ENCODE results near the gene STAB2. TPM values are rescaled to one million over a fixed set of nuclear protein-coding genes. Genes with fewer than 3 reads are reported as not detected.

The STAB2 gene
- polyA plus RNA-seq, 1 of the 3 experiments (the other 2 are of a cell fraction), result not detected

GRCh38 chr12:103572312-103573045 lies 14.6 kb upstream of the STAB2 start:
- H3K27ac ChIP-seq (ENCODE audit: low read depth in 2 of 2, low read length in 1 of 2), result no peak overlapping the region
- TF ChIP-seq YY1 (IDR thresholded peaks at IDR 0.05; ENCODE audit: low read depth) (no peak), RFX5 (IDR thresholded peaks at IDR 0.05; ENCODE audit: low read length) (no peak), TAF1 (IDR thresholded peaks at IDR 0.05; ENCODE audit: borderline replicate concordance, low read depth, low read length) (no peak), MEF2A (IDR thresholded peaks at IDR 0.05; ENCODE audit: borderline replicate concordance, low read depth) (no peak), RXRA (IDR thresholded peaks at IDR 0.05; ENCODE audit: borderline replicate concordance, low read depth) (no peak), EP300 (IDR thresholded peaks at IDR 0.05; ENCODE audit: borderline replicate concordance in 1 of 2, low read depth in 1 of 2, low read length in 1 of 2) (no peak), GABPA (IDR thresholded peaks at IDR 0.05; ENCODE audit: low read depth) (no peak), RAD21 (IDR thresholded peaks at IDR 0.05; ENCODE audit: low read length) (no peak), CHD2 (IDR thresholded peaks at IDR 0.05; ENCODE audit: low read length, partially characterized antibody) (no peak), SIN3A (IDR thresholded peaks at IDR 0.05; ENCODE audit: borderline replicate concordance, low read depth, low read length) (no peak), USF1 (IDR thresholded peaks at IDR 0.05; ENCODE audit: borderline replicate concordance, low read depth) (no peak), POLR2AphosphoS5 (IDR thresholded peaks at IDR 0.05; ENCODE audit: low read depth, low read length) (no peak), ELF1 (IDR thresholded peaks at IDR 0.05) (no peak)
- TF ChIP-seq, protein P1, sequence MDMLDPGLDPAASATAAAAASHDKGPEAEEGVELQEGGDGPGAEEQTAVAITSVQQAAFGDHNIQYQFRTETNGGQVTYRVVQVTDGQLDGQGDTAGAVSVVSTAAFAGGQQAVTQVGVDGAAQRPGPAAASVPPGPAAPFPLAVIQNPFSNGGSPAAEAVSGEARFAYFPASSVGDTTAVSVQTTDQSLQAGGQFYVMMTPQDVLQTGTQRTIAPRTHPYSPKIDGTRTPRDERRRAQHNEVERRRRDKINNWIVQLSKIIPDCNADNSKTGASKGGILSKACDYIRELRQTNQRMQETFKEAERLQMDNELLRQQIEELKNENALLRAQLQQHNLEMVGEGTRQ (IDR thresholded peaks at IDR 0.05; ENCODE audit: borderline replicate concordance, low read depth, low read length), result no peak
- TF ChIP-seq, protein P2, sequence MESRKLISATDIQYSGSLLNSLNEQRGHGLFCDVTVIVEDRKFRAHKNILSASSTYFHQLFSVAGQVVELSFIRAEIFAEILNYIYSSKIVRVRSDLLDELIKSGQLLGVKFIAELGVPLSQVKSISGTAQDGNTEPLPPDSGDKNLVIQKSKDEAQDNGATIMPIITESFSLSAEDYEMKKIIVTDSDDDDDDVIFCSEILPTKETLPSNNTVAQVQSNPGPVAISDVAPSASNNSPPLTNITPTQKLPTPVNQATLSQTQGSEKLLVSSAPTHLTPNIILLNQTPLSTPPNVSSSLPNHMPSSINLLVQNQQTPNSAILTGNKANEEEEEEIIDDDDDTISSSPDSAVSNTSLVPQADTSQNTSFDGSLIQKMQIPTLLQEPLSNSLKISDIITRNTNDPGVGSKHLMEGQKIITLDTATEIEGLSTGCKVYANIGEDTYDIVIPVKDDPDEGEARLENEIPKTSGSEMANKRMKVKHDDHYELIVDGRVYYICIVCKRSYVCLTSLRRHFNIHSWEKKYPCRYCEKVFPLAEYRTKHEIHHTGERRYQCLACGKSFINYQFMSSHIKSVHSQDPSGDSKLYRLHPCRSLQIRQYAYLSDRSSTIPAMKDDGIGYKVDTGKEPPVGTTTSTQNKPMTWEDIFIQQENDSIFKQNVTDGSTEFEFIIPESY (IDR thresholded peaks at IDR 0.05; ENCODE audit: borderline replicate concordance, low read depth), result no peak
- ChIA-PET POLR2A (no interaction called here), CTCF (interaction anchor here (0.6 to 3.1 kb wide), 7 partner anchors 11 to 60 kb away, joined by 3 to 15 read pairs (median 6); no protein-coding TSS in a partner anchor)
- H3K9me3 ChIP-seq, result no peaks in the 10 kb centered on the region
- H3K36me3 ChIP-seq (replicated peaks in 1 of 2; ENCODE audit: control insufficient read depth in 1 of 2, insufficient read depth in 2 of 2, low read length in 1 of 2), result no peaks in the 10 kb centered on the region
- H3K4me2 ChIP-seq, result no peak overlapping the region
- no peak overlapping the region for H3K9ac ChIP-seq
- WGBS (ENCODE audit: low lambda C conversion rate), result 59% methylated on average over 4 of the region's 4 CpGs
- H2AFZ ChIP-seq (ENCODE audit: low read depth), result no peak overlapping the region
- H4K20me1 ChIP-seq (ENCODE audit: insufficient read depth), result no peaks in the 10 kb centered on the region
- H3K4me3 ChIP-seq (ENCODE audit: low read depth in 2 of 2, low read length in 1 of 2), result no peak overlapping the region
- no peaks in the 10 kb centered on the region for H3K9me2 ChIP-seq
- H3K27me3 ChIP-seq (ENCODE audit: insufficient read depth), result no peaks in the 10 kb centered on the region; the same call in 1 of the 2 replicates
- no peak for DNase-seq
- no peaks in the 10 kb centered on the region for H3K79me2 ChIP-seq (ENCODE audit: insufficient read depth)
- no peaks in the 10 kb centered on the region for H3F3A ChIP-seq (replicated peaks; ENCODE audit: insufficient read depth)
- peaks cover 0 to 7% of the 10 kb centered on the region in 2 experiments; a peak in 1 of 4 replicates for H3K4me1 ChIP-seq (ENCODE audit: control insufficient read depth in 1 of 2, insufficient read depth in 2 of 2, low read depth in 1 of 2, low read length in 1 of 2)

Measured in SK-N-SH (cell line).